GM23248 (cell line): ENCODE data around the gene MGAT4C. TPM values are rescaled to one million over a fixed set of nuclear protein-coding genes. Genes with fewer than 3 reads are reported as not detected.

Experiments
- DNase-seq: peaks from one replicate; pipeline ENCODE4 v3.0.0-alpha.2; 2015
- H2AFZ ChIP-seq: fragments of 200-600 bp; sonication (generic); 2 replicates; pipeline ENCODE4 v1.6.1; 2016; ENCODE audit warnings: antibody characterized with exemption
- H3F3A ChIP-seq: fragments of 200-600 bp; sonication (generic); 2 replicates; pipeline ENCODE4 v1.6.1; 2016; ENCODE audit warnings: mild to moderate bottlenecking, antibody characterized with exemption, mixed run types; ENCODE audit not compliant: insufficient read depth
- H3K27ac ChIP-seq: fragments of 200-600 bp; sonication (generic); 2 replicates; pipeline ENCODE4 v1.5.1; 2016; ENCODE audit warnings: mild to moderate bottlenecking
- H3K27me3 ChIP-seq: fragments of 200-600 bp; sonication (generic); replicated peaks from 2 replicates; pipeline ENCODE4 v1.6.1; 2016; ENCODE audit warnings: mild to moderate bottlenecking; ENCODE audit not compliant: insufficient read depth
- H3K36me3 ChIP-seq: fragments of 200-600 bp; sonication (generic); 2 replicates; pipeline ENCODE4 v1.6.1; 2016; ENCODE audit warnings: low read depth, mild to moderate bottlenecking
- H3K4me1 ChIP-seq: fragments of 200-600 bp; sonication (generic); 2 replicates; pipeline ENCODE4 v1.6.1; 2016; ENCODE audit warnings: mild to moderate bottlenecking; ENCODE audit not compliant: insufficient read depth
- H3K4me2 ChIP-seq: fragments of 200-600 bp; sonication (generic); one replicate; pipeline ENCODE4 v1.6.1; 2016; ENCODE audit warnings: mild to moderate bottlenecking; ENCODE audit not compliant: unreplicated experiment
- H3K4me3 ChIP-seq: fragments of 200-600 bp; sonication (generic); 2 replicates; pipeline ENCODE4 v1.5.1; 2016; ENCODE audit warnings: mild to moderate bottlenecking
- H3K79me2 ChIP-seq: fragments of 200-600 bp; sonication (generic); 2 replicates; pipeline ENCODE4 v1.6.1; 2016; ENCODE audit warnings: mild to moderate bottlenecking; ENCODE audit not compliant: insufficient read depth
- H3K9ac ChIP-seq: fragments of 200-600 bp; sonication (generic); 2 replicates; pipeline ENCODE4 v1.6.1; 2016; ENCODE audit warnings: mild to moderate bottlenecking
- H3K9me2 ChIP-seq: fragments of 200-600 bp; sonication (generic); 2 replicates; pipeline ENCODE4 v1.6.1; 2016; ENCODE audit warnings: mixed run types, mild to moderate bottlenecking, moderate library complexity; ENCODE audit not compliant: insufficient read depth
- H3K9me3 ChIP-seq: fragments of 200-600 bp; sonication (generic); one replicate; pipeline ENCODE4 v1.6.1; 2017; ENCODE audit warnings: low read depth
- H4K20me1 ChIP-seq: fragments of 200-600 bp; sonication (generic); 2 replicates; pipeline ENCODE4 v1.6.0; 2016; ENCODE audit not compliant: insufficient read depth
- EZH2 ChIP-seq: fragments of 200-600 bp; sonication (generic); IDR thresholded peaks from 2 replicates; pipeline ENCODE4 v1.6.1; 2018; ENCODE audit warnings: antibody characterized with exemption, mild to moderate bottlenecking; ENCODE audit not compliant: insufficient read depth, poor library complexity, severe bottlenecking
- EZH2phosphoT487 ChIP-seq: fragments of 200-600 bp; sonication (generic); IDR thresholded peaks from 2 replicates; pipeline ENCODE4 v1.6.1; 2018; ENCODE audit warnings: antibody characterized with exemption, moderate library complexity, mild to moderate bottlenecking, low read depth; ENCODE audit not compliant: insufficient read depth
- WGBS, 2 experiments: methylation state at CpG; one replicate each; pipeline ENCODE4 v1.1.6; 2015 to 2017; ENCODE audit warnings: low lambda C conversion rate in 2 of 2, low coverage in 1 of 2; ENCODE audit errors: missing lambda C conversion rate in 2 of 2; 5-methylcytosine and 5-hydroxymethylcytosine counted together
- in situ Hi-C: fragments of 300-500 bp; cut with MboI; formaldehyde crosslinking; loops from 2 replicates; pipeline ENCODE4 v1.15.0; 2020
- polyA plus RNA-seq: library from polyadenylated mRNA; unstranded; fragments of >200 nt; fragmentation: Nextera tagmentation; extraction: Ambion mirVana; gene quantifications from 2 replicates; pipeline ENCODE4 v1.2.1, GENCODE V29; 2016
- total RNA-seq: library from RNA; depleted of rRNA; stranded (reverse); fragments of >200 nt; shearing (Covaris generic); gene quantifications from 2 replicates; pipeline ENCODE4 v1.2.3, GENCODE V29; 2014

Gene MGAT4C
- total and polyA plus RNA-seq, 2 experiments from 2014 or later = not detected

DNA sequence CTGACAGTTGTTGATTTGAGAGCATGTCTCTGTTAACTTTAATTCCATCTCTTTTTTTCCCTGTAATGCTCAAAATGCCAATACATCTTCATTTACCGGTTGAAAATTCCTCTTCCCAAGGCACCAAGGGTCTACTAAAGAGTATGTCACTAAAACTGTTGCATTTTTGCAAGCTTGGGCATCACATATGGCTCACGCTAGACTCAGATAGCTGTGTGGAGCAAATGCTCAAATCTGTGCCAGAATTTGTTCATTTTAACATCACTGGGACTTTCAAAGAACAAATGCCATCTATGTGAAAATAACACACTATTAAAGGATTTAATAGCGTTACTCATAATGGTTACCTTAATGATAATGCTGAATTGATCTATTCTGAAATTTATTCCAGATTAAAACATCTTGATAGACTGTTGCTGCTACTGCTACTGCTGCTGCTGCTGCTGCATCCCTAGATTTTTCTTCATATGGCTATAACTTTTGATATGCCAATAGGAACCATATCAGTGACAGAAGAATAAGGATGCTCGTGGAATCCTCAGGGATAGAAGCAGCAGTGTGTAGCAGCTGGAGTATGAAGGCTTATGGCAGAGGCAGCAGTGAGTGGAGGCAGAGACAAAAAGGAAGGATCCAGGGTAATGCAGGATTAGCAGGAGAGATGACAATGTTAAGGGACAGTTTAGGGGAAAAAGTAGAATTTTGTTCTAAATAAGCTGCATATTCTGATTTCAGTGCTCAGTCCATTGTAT lies 57.3 kb downstream of the MGAT4C start:
- WGBS, 2 experiments = 18 to 27% methylated on average over 4 of the region's 4 CpGs
- Histone ChIP-seq H3K27me3 (no peaks in the 10 kb centered on the region), H3K4me1 (no peaks in the 10 kb centered on the region), H2AFZ (no peak overlapping the region), H3K79me2 (no peaks in the 10 kb centered on the region), H3F3A (no peaks in the 10 kb centered on the region), H3K36me3 (no peaks in the 10 kb centered on the region), H3K9me3 (no peaks in the 10 kb centered on the region), H3K27ac (no peak overlapping the region), H3K4me2 (no peak overlapping the region), H3K9me2 (no peaks in the 10 kb centered on the region), H3K9ac (no peak overlapping the region), H3K4me3 (no peak overlapping the region), H4K20me1 (no peaks in the 10 kb centered on the region)
- DNase-seq = no peak
- TF ChIP-seq EZH2 = no peak
- TF ChIP-seq EZH2phosphoT487 = no peak
- in situ Hi-C loops = no loop called here

GRCh38 chr12:86196465-86196864 lies 59.7 kb downstream of the MGAT4C start:
- H3K27ac ChIP-seq = no peak overlapping the region

DNA sequence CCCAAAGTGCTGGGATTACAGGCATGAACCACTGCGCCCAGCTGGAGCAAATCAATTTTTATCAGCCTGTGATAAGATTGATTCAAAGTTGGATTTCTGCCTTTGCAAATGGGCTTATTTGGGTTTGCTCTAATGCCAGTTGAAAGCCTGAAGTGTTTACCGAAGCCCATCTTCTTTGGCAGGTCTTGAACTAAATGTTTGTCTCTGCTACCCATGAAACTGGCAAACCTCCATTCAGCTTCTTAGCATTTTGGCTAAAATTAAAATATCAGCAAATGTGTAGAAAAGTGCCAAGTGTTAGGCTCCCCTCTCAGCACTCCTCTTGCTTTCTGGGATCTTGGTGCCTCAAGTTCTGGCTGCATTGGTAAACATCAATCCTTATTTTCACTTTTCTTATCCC lies 61.5 kb downstream of the MGAT4C start:
- Histone ChIP-seq H2AFZ (no peak overlapping the region), H3K27ac (no peak overlapping the region), H3K9me2 (no peaks in the 10 kb centered on the region), H3K4me2 (no peak overlapping the region), H3K27me3 (no peaks in the 10 kb centered on the region), H3K79me2 (no peaks in the 10 kb centered on the region), H3K36me3 (no peaks in the 10 kb centered on the region), H3F3A (no peaks in the 10 kb centered on the region), H3K9me3 (no peaks in the 10 kb centered on the region), H3K9ac (no peak overlapping the region), H4K20me1 (no peaks in the 10 kb centered on the region), H3K4me1 (no peaks in the 10 kb centered on the region), H3K4me3 (no peak overlapping the region)
- TF ChIP-seq EZH2 (no peak), EZH2phosphoT487 (no peak)
- 12 to 25% methylated on average over 2 of the region's 2 CpGs for WGBS, 2 experiments
- no peak for DNase-seq
- in situ Hi-C loops = no loop called here

More at GRCh38 chr12:86196465-86196864, 59.7 kb downstream of the MGAT4C start:
- H4K20me1 ChIP-seq = no peaks in the 10 kb centered on the region
- H3K4me1 ChIP-seq = no peaks in the 10 kb centered on the region
- 16 to 26% methylated on average over 1 of the region's 1 CpG for WGBS, 2 experiments
- in situ Hi-C loops = no loop called here
- H3K79me2 ChIP-seq = no peaks in the 10 kb centered on the region
- H3F3A ChIP-seq = no peaks in the 10 kb centered on the region
- H3K4me3 ChIP-seq = no peak overlapping the region
- DNase-seq = no peak
- no peaks in the 10 kb centered on the region for H3K36me3 ChIP-seq
- no peaks in the 10 kb centered on the region for H3K27me3 ChIP-seq
- no peak overlapping the region for H3K9ac ChIP-seq
- H2AFZ ChIP-seq = no peak overlapping the region
- H3K9me2 ChIP-seq = no peaks in the 10 kb centered on the region
- TF ChIP-seq EZH2 (no peak), EZH2phosphoT487 (no peak)
- H3K9me3 ChIP-seq = no peaks in the 10 kb centered on the region
- no peak overlapping the region for H3K4me2 ChIP-seq

GRCh38 chr12:86193931-86194330 lies 62.3 kb downstream of the MGAT4C start:
- no peak overlapping the region for H3K9ac ChIP-seq
- DNase-seq = no peak
- no peak overlapping the region for H3K4me2 ChIP-seq
- TF ChIP-seq EZH2phosphoT487 (no peak), EZH2 (no peak)
- no peaks in the 10 kb centered on the region for H3K27me3 ChIP-seq
- H3K36me3 ChIP-seq = no peaks in the 10 kb centered on the region
- no peaks in the 10 kb centered on the region for H3K79me2 ChIP-seq
- no peaks in the 10 kb centered on the region for H3K9me2 ChIP-seq
- no peaks in the 10 kb centered on the region for H3K9me3 ChIP-seq
- H3K27ac ChIP-seq = no peak overlapping the region
- H3K4me1 ChIP-seq = no peaks in the 10 kb centered on the region
- in situ Hi-C loops = no loop called here
- no peak overlapping the region for H3K4me3 ChIP-seq
- no peak overlapping the region for H2AFZ ChIP-seq
- H3F3A ChIP-seq = no peaks in the 10 kb centered on the region
- 36 to 51% methylated on average over 1 of the region's 1 CpG for WGBS, 2 experiments
- no peaks in the 10 kb centered on the region for H4K20me1 ChIP-seq

GRCh38 chr12:86188226-86188625 lies 68.0 kb downstream of the MGAT4C start:
- H3K4me1 ChIP-seq = no peaks in the 10 kb centered on the region
- H2AFZ ChIP-seq = no peak overlapping the region
- H3K9me2 ChIP-seq = no peaks in the 10 kb centered on the region
- H3K9ac ChIP-seq = no peak overlapping the region
- no peak overlapping the region for H3K4me3 ChIP-seq
- H3K36me3 ChIP-seq = no peaks in the 10 kb centered on the region
- H3K27me3 ChIP-seq = no peaks in the 10 kb centered on the region
- no peaks in the 10 kb centered on the region for H3K9me3 ChIP-seq
- H3K27ac ChIP-seq = no peak overlapping the region
- no peak overlapping the region for H3K4me2 ChIP-seq
- no peaks in the 10 kb centered on the region for H4K20me1 ChIP-seq
- in situ Hi-C loops = no loop called here
- H3K79me2 ChIP-seq = no peaks in the 10 kb centered on the region
- DNase-seq = no peak
- TF ChIP-seq EZH2 (no peak), EZH2phosphoT487 (no peak)
- H3F3A ChIP-seq = no peaks in the 10 kb centered on the region
- 36 to 40% methylated on average over 1 of the region's 1 CpG for WGBS, 2 experiments
